ENCODE measurements around the gene ITGB3BP. TPM values are rescaled to one million over a fixed set of nuclear protein-coding genes. Genes with fewer than 3 reads are reported as not detected.
A peak's percentile ranks its signal among the peaks of the same experiment; 100 is the strongest.

Gene ITGB3BP
- total and polyA plus RNA-seq, 2 of the 13 experiments (the other 11 are each of a cell fraction or from before 2014, with no cell fraction given), result 19.0 to 46.5 TPM

GRCh38 chr1:63522891-63523728 is at the start of gene ITGB3BP, which contains the start of gene EFCAB7 (continued):
- no peak for TF ChIP-seq ZBED4 (CRISPR knock-in tag; IDR thresholded peaks at IDR 0.05; ENCODE audit: borderline replicate concordance)
- peak; percentile 51; the same call in 1 of the 2 replicates for TF ChIP-seq FOXK2 (IDR thresholded peaks at IDR 0.05)
- 0 out of 2 replicates have a peak, but pooled peaks have one; percentile 80 for TF ChIP-seq ZNF225 (CRISPR knock-in tag; IDR thresholded peaks at IDR 0.05)
- TF ChIP-seq ZNF687 (CRISPR knock-in tag; IDR thresholded peaks at IDR 0.05), result peak; percentile 97
- TF ChIP-seq EED (CRISPR knock-in tag; IDR thresholded peaks at IDR 0.05), result peak; percentile 90; the same call in 1 of the 2 replicates
- TF ChIP-seq ZMYM3 (CRISPR knock-in tag; IDR thresholded peaks at IDR 0.05), result peak; percentile 89
- TF ChIP-seq ZSCAN5A (CRISPR knock-in tag; IDR thresholded peaks at IDR 0.05; ENCODE audit: borderline replicate concordance), result peak; percentile 89; the same call in 1 of the 2 replicates
- 0 out of 2 replicates have a peak, but pooled peaks have one; percentile 43 for TF ChIP-seq ZNF782 (CRISPR knock-in tag; IDR thresholded peaks at IDR 0.05; ENCODE audit: borderline replicate concordance)
- TF ChIP-seq ZC3H13 (CRISPR knock-in tag; IDR thresholded peaks at IDR 0.05), result peak; percentile 49; the same call in 1 of the 2 replicates
- peak; percentile 72 for TF ChIP-seq TFAP4 (IDR thresholded peaks at IDR 0.05; ENCODE audit: borderline replicate concordance, low read depth)
- no peak; the same call in 1 of the 2 replicates for TF ChIP-seq TBX3 (IDR thresholded peaks at IDR 0.05; ENCODE audit: borderline replicate concordance)
- TF ChIP-seq ZNF747 (CRISPR knock-in tag; IDR thresholded peaks at IDR 0.05; ENCODE audit: borderline replicate concordance), result peak; percentile 90
- 0 out of 2 replicates have a peak, but pooled peaks have one; percentile 15 for TF ChIP-seq RARA (CRISPR knock-in tag; IDR thresholded peaks at IDR 0.05)
- peak; percentile 95 for TF ChIP-seq ZGPAT (CRISPR knock-in tag; IDR thresholded peaks at IDR 0.05)
- no peak for TF ChIP-seq MYNN (CRISPR knock-in tag; IDR thresholded peaks at IDR 0.05; ENCODE audit: low read depth)
